CD8-positive, alpha-beta memory T cell (primary cell): ENCODE results near the gene KRTAP11-1. TPM values are rescaled to one million over a fixed set of nuclear protein-coding genes. Genes with fewer than 3 reads are reported as not detected.

Experiments
- CTCF ChIA-PET: fragments of 350-600 bp; sonication (Branson Sonifier 250); formaldehyde crosslinking; loops from one replicate; lab custom pipeline; 2021; ENCODE audit warnings: antibody characterized with exemption; lab: Charles Lee
- POLR2A ChIA-PET: fragments of 350-600 bp; sonication (Branson Sonifier 250); formaldehyde crosslinking; loops from one replicate; lab custom pipeline; 2021; ENCODE audit warnings: antibody characterized with exemption; lab: Charles Lee
- DNase-seq, 5 donors: peaks; one replicate each; pipeline versions ENCODE4 v3.0.0 to v3.0.0-alpha.2; 2020 to 2022; ENCODE audit warnings: mixed read lengths in 1 of 5
- H3K27ac ChIP-seq: one replicate; pipeline ENCODE4 v1.7.0; 2013; ENCODE audit warnings: low read depth, mild to moderate bottlenecking, low read length, moderate library complexity
- H3K27me3 ChIP-seq: 2 replicates; pipeline ENCODE4 v1.7.0; 2013; ENCODE audit warnings: low read length, mild to moderate bottlenecking; ENCODE audit not compliant: insufficient read depth, poor library complexity, severe bottlenecking
- H3K36me3 ChIP-seq: 2 replicates; pipeline ENCODE4 v1.7.0; 2013; ENCODE audit warnings: mild to moderate bottlenecking, low read length, moderate library complexity; ENCODE audit not compliant: insufficient read depth
- H3K4me1 ChIP-seq: 2 replicates; pipeline ENCODE4 v1.7.0; 2013; ENCODE audit warnings: mild to moderate bottlenecking, low read length, moderate library complexity; ENCODE audit not compliant: insufficient read depth
- H3K4me3 ChIP-seq: 2 replicates; pipeline ENCODE4 v1.7.0; 2013; ENCODE audit warnings: mild to moderate bottlenecking, low read length
- H3K9me3 ChIP-seq: 2 replicates; pipeline ENCODE4 v1.7.0; 2013; ENCODE audit warnings: mild to moderate bottlenecking, low read length
- H3K27ac Mint-ChIP-seq, 8 donors: one replicate each; pipeline ENCODE4 v1.8.0; 2020 to 2021; ENCODE audit warnings: mixed read lengths in 8 of 8, mild to moderate bottlenecking in 6 of 8, inconsistent platforms in 3 of 8, moderate library complexity in 3 of 8
- H3K27me3 Mint-ChIP-seq, 2 donors: one replicate each; pipeline ENCODE4 v1.8.0; 2020 to 2021; ENCODE audit warnings: mixed read lengths in 2 of 2, mild to moderate bottlenecking in 1 of 2, moderate library complexity in 1 of 2
- H3K36me3 Mint-ChIP-seq, 3 donors: one replicate each; pipeline ENCODE4 v1.8.0; 2020 to 2021; ENCODE audit warnings: mixed read lengths in 3 of 3, inconsistent platforms in 1 of 3, mild to moderate bottlenecking in 1 of 3
- H3K4me1 Mint-ChIP-seq, 3 donors: one replicate each; pipeline ENCODE4 v1.8.0; 2020 to 2021; ENCODE audit warnings: mixed read lengths in 3 of 3, inconsistent platforms in 1 of 3, mild to moderate bottlenecking in 1 of 3
- H3K4me3 Mint-ChIP-seq, 7 donors: one replicate each; pipeline ENCODE4 v1.8.0; 2020 to 2021; ENCODE audit warnings: mixed read lengths in 7 of 7, mild to moderate bottlenecking in 6 of 7, moderate library complexity in 4 of 7, inconsistent platforms in 2 of 7
- H3K9me3 Mint-ChIP-seq, 5 donors: one replicate each; pipeline ENCODE4 v1.8.0; 2020 to 2022; ENCODE audit warnings: mixed read lengths in 5 of 5, mild to moderate bottlenecking in 3 of 5, moderate library complexity in 2 of 5, inconsistent platforms in 1 of 5
- polyA plus RNA-seq: library from polyadenylated mRNA; unstranded; fragments of 300-500 nt; fragmentation: Illumina TruSeq; gene quantifications from one replicate; pipeline ENCODE4 v1.2.3, GENCODE V29; 2021
- total RNA-seq, 2 experiments: library from RNA; stranded (reverse); gene quantifications; one replicate each; pipeline ENCODE4 v1.2.3, GENCODE V29; 2021

Gene KRTAP11-1
- total and polyA plus RNA-seq, 3 experiments from 2014 or later = not detected

GRCh38 chr21:30847627-30848500 lies 33.5 kb downstream of the KRTAP11-1 start:
- Mint-ChIP-seq H3K27me3 (peaks cover 0 to 18% of the 10 kb centered on the region in 2 donors), H3K27ac (no peak overlapping the region), H3K4me3 (no peak overlapping the region), H3K4me1 (peaks cover 0 to 7% (median 2%) of the 10 kb centered on the region in 3 donors), H3K9me3 (no peaks in the 10 kb centered on the region), H3K36me3 (no peaks in the 10 kb centered on the region)
- H3K27ac ChIP-seq = no peak overlapping the region
- H3K9me3 ChIP-seq = no peaks in the 10 kb centered on the region
- no peak overlapping the region for H3K4me3 ChIP-seq
- H3K27me3 ChIP-seq = no peaks in the 10 kb centered on the region
- CTCF ChIA-PET = no interaction called here
- DNase-seq = no peak
- POLR2A ChIA-PET = no interaction called here
- H3K36me3 ChIP-seq = no peaks in the 10 kb centered on the region
- no peaks in the 10 kb centered on the region for H3K4me1 ChIP-seq

DNA sequence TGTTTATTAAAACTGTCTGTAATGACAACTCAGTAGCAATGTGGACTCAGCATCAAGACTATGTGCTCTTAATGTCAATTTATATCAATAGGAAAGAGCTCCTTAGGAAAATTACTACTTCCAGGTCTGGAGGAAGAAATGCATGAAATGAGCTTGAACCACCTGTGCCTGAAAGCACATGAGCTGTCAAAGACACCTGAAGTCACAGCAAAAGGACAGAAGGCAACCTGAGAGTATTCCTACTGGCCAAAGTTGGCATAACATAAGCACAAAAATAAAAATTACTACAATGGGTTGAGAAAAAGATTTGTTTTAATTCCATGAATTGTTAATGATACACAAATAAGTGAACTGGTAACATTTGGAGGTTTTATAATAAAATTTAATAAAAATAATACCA lies 38.4 kb downstream of the KRTAP11-1 start:
- no peak overlapping the region for H3K27ac ChIP-seq
- POLR2A ChIA-PET = no interaction called here
- H3K36me3 ChIP-seq = no peaks in the 10 kb centered on the region
- Mint-ChIP-seq H3K27me3 (peaks cover 0 to 19% of the 10 kb centered on the region in 2 donors), H3K9me3 (peaks cover 0 to 3% (median 0%) of the 10 kb centered on the region in 5 donors), H3K4me1 (no peaks in the 10 kb centered on the region), H3K36me3 (no peaks in the 10 kb centered on the region), H3K4me3 (no peak overlapping the region), H3K27ac (no peak overlapping the region)
- CTCF ChIA-PET = no interaction called here
- no peaks in the 10 kb centered on the region for H3K27me3 ChIP-seq
- H3K9me3 ChIP-seq = no peaks in the 10 kb centered on the region
- no peak for DNase-seq
- H3K4me3 ChIP-seq = no peak overlapping the region
- no peaks in the 10 kb centered on the region for H3K4me1 ChIP-seq

DNA sequence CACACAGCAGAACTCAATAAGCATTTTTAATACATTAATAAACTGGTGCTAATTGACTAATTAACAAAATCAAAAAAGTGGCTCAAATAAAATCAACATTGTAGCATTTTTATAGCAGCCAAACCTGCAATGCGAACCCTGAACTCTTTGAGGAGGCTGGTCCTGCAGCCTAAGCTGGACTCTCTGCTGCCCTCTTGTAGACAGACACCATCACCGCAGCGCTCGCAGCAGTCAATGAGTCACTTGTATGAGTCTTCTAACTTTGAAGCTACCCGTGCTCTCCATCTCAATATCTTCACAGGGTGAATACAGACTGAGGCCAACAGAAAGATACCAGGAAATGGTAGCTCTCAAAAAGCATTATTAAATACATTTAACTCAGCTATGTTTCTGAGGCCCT lies 42.1 kb downstream of the KRTAP11-1 start:
- Histone ChIP-seq H3K9me3 (no peaks in the 10 kb centered on the region), H3K27me3 (no peaks in the 10 kb centered on the region), H3K4me3 (no peak overlapping the region), H3K4me1 (no peaks in the 10 kb centered on the region), H3K36me3 (no peaks in the 10 kb centered on the region), H3K27ac (no peak overlapping the region)
- CTCF ChIA-PET = no interaction called here
- Mint-ChIP-seq H3K4me3 (no peak overlapping the region), H3K4me1 (no peaks in the 10 kb centered on the region), H3K27me3 (peaks cover 0 to 15% of the 10 kb centered on the region in 2 donors), H3K9me3 (peaks cover 0 to 3% (median 0%) of the 10 kb centered on the region in 5 donors), H3K36me3 (no peaks in the 10 kb centered on the region), H3K27ac (no peak overlapping the region)
- no peak for DNase-seq
- POLR2A ChIA-PET = no interaction called here

GRCh38 chr21:30838536-30838935 lies 42.8 kb downstream of the KRTAP11-1 start:
- H3K27me3 Mint-ChIP-seq = peaks cover 0 to 18% of the 10 kb centered on the region in 2 donors
- Histone ChIP-seq H3K27me3 (no peaks in the 10 kb centered on the region), H3K4me3 (no peak overlapping the region), H3K4me1 (no peaks in the 10 kb centered on the region), H3K36me3 (no peaks in the 10 kb centered on the region), H3K27ac (no peak overlapping the region), H3K9me3 (no peaks in the 10 kb centered on the region)
- H3K36me3 Mint-ChIP-seq = peaks cover 0 to 2% (median 0%) of the 10 kb centered on the region in 3 donors
- no peak overlapping the region for H3K4me3 Mint-ChIP-seq
- H3K27ac Mint-ChIP-seq = no peak overlapping the region
- no peaks in the 10 kb centered on the region for H3K4me1 Mint-ChIP-seq
- no peak for DNase-seq
- ChIA-PET POLR2A (no interaction called here), CTCF (no interaction called here)
- peaks cover 0 to 3% (median 0%) of the 10 kb centered on the region in 5 donors for H3K9me3 Mint-ChIP-seq

- POLR2A ChIA-PET = no interaction called here
- DNase-seq = peak; percentile 3 to 52 (median 18)
Measured at GRCh38 chr21:30831194-30831765, 50.1 kb downstream of the KRTAP11-1 start.

More at GRCh38 chr21:30831194-30831765, 50.1 kb downstream of the KRTAP11-1 start:
- H3K9me3 Mint-ChIP-seq = no peaks in the 10 kb centered on the region
- H3K4me3 ChIP-seq = no peak overlapping the region
- no peak overlapping the region for H3K27ac ChIP-seq
- H3K27me3 ChIP-seq = no peaks in the 10 kb centered on the region
- no peaks in the 10 kb centered on the region for H3K4me1 ChIP-seq
- no peak overlapping the region for H3K27ac Mint-ChIP-seq
- H3K9me3 ChIP-seq = no peaks in the 10 kb centered on the region
- H3K36me3 ChIP-seq = no peaks in the 10 kb centered on the region
- H3K4me3 Mint-ChIP-seq = no peak overlapping the region
- CTCF ChIA-PET = interaction anchor here (1.4 to 1.7 kb wide), 2 partner anchors 256 to 263 kb away, joined by 3 to 7 read pairs; no protein-coding TSS in a partner anchor
- H3K4me1 Mint-ChIP-seq = no peaks in the 10 kb centered on the region
- H3K36me3 Mint-ChIP-seq = peaks cover 0 to 2% (median 0%) of the 10 kb centered on the region in 3 donors
- peaks cover 1 to 16% of the 10 kb centered on the region in 2 donors for H3K27me3 Mint-ChIP-seq

Other genes with a start within 250 kb of the KRTAP11-1 start
- gene KRTAP20-2, start 246.4 kb downstream of the KRTAP11-1 start, total RNA-seq = not detected
- not detected for gene KRTAP20-2, start 246.4 kb downstream of the KRTAP11-1 start, polyA plus RNA-seq
- gene KRTAP20-3, start 238.7 kb downstream of the KRTAP11-1 start, total RNA-seq = not detected
- not detected for gene KRTAP20-3, start 238.7 kb downstream of the KRTAP11-1 start, polyA plus RNA-seq
- not detected for gene KRTAP21-3, start 162.8 kb downstream of the KRTAP11-1 start, total RNA-seq
- gene KRTAP21-3, start 162.8 kb downstream of the KRTAP11-1 start, polyA plus RNA-seq = not detected
- not detected for gene KRTAP21-2, start 134.3 kb downstream of the KRTAP11-1 start, total RNA-seq
- not detected for gene KRTAP21-2, start 134.3 kb downstream of the KRTAP11-1 start, polyA plus RNA-seq
- not detected for gene KRTAP21-1, start 126.2 kb downstream of the KRTAP11-1 start, total RNA-seq
- not detected for gene KRTAP21-1, start 126.2 kb downstream of the KRTAP11-1 start, polyA plus RNA-seq
- not detected for gene KRTAP8-1, start 68.3 kb downstream of the KRTAP11-1 start, total RNA-seq
- gene KRTAP8-1, start 68.3 kb downstream of the KRTAP11-1 start, polyA plus RNA-seq = not detected
- gene KRTAP7-1, start 51.8 kb downstream of the KRTAP11-1 start, total RNA-seq = not detected
- not detected for gene KRTAP7-1, start 51.8 kb downstream of the KRTAP11-1 start, polyA plus RNA-seq
- gene KRTAP19-8, start 156.9 kb upstream of the KRTAP11-1 start, total RNA-seq = not detected
- gene KRTAP19-8, start 156.9 kb upstream of the KRTAP11-1 start, polyA plus RNA-seq = not detected